SU-DHL-6 (cell line): ENCODE measurements around the gene BCL2.

Source experiments
- H2AFZ ChIP-seq: fragments of 200-600 bp; sonication (generic); 2 replicates; pipeline ENCODE4 v1.6.1; 2014; ENCODE audit warnings: low read depth, mild to moderate bottlenecking, moderate library complexity, mixed read lengths, antibody characterized with exemption, low read length; ENCODE audit not compliant: severe bottlenecking
- H3F3A ChIP-seq: fragments of 200-600 bp; shearing (Covaris generic); 2 replicates; pipeline ENCODE4 v1.6.0; 2016; ENCODE audit warnings: antibody characterized with exemption, mild to moderate bottlenecking; ENCODE audit not compliant: insufficient read depth
- H3K27ac ChIP-seq: fragments of 200-600 bp; sonication (generic); 2 replicates; pipeline ENCODE4 v1.5.1; 2016; ENCODE audit warnings: low read depth, mild to moderate bottlenecking, low read length, moderate library complexity, mixed read lengths
- H3K27me3 ChIP-seq: fragments of 200-600 bp; sonication (generic), shearing (Covaris generic); 2 replicates; pipeline ENCODE4 v1.6.0; 2014; ENCODE audit warnings: mild to moderate bottlenecking, low read length
- H3K36me3 ChIP-seq: fragments of 200-600 bp; sonication (generic); 2 replicates; pipeline ENCODE4 v1.6.1; 2014; ENCODE audit warnings: mild to moderate bottlenecking, low read length, mixed read lengths
- H3K4me2 ChIP-seq: fragments of 300-600, 200-600 bp; shearing (Covaris generic), sonication (generic); 2 replicates; pipeline ENCODE4 v1.6.0; 2014; ENCODE audit warnings: low read length, low read depth, mild to moderate bottlenecking; ENCODE audit not compliant: poor library complexity, severe bottlenecking
- H3K4me3 ChIP-seq: fragments of 200-600 bp; sonication (generic); 2 replicates; pipeline ENCODE4 v1.5.1; 2014; ENCODE audit warnings: antibody characterized with exemption, low read length, mild to moderate bottlenecking, mixed read lengths; ENCODE audit not compliant: insufficient read depth, poor library complexity, severe bottlenecking
- H3K79me2 ChIP-seq: fragments of 200-600 bp; sonication (generic); 2 replicates; pipeline ENCODE4 v1.6.1; 2014; ENCODE audit warnings: mild to moderate bottlenecking, low read length, moderate library complexity; ENCODE audit not compliant: insufficient read depth
- H3K9ac ChIP-seq: fragments of 200-600 bp; sonication (generic); 2 replicates; pipeline ENCODE4 v1.7.0; 2014; ENCODE audit warnings: mild to moderate bottlenecking, low read length
- H3K9me2 ChIP-seq: fragments of 200-600 bp; sonication (generic); replicated peaks from 2 replicates; pipeline ENCODE4 v1.6.1; 2014; ENCODE audit warnings: low read length; ENCODE audit not compliant: insufficient read depth
- H3K9me3 ChIP-seq: fragments of 200-600 bp; sonication (generic); 2 replicates; pipeline ENCODE4 v1.6.1; 2014; ENCODE audit warnings: low read length, mixed read lengths; ENCODE audit not compliant: insufficient read depth
- H4K20me1 ChIP-seq: fragments of 200-600 bp; sonication (generic); 2 replicates; pipeline ENCODE4 v1.6.1; 2014; ENCODE audit warnings: low read depth, mild to moderate bottlenecking, antibody characterized with exemption, low read length, moderate library complexity, mixed read lengths
- CTCF ChIP-seq: fragments of 200-600 bp; sonication (generic); IDR thresholded peaks from one replicate; pipeline ENCODE4 v1.5.1; 2017; ENCODE audit warnings: antibody characterized with exemption, mild to moderate bottlenecking, low read length, moderate library complexity; ENCODE audit not compliant: insufficient read depth, poor library complexity, severe bottlenecking
- EZH2phosphoT487 ChIP-seq: fragments of 200-600 bp; sonication (generic), shearing (Covaris generic); conservative IDR thresholded peaks from 2 replicates; pipeline ENCODE4 v1.6.1; 2018; ENCODE audit warnings: mild to moderate bottlenecking, antibody characterized with exemption, low read length, moderate library complexity, mixed read lengths

Gene BCL2

GRCh38 chr18:63160172-63160995, 159.2 kb downstream of the BCL2 start:
- peak overlapping the region; percentile 75 for H3K4me2 ChIP-seq
- no peaks in the 10 kb centered on the region for H3K36me3 ChIP-seq
- H3K4me3 ChIP-seq: peak overlapping the region; percentile 14
- peaks cover 59% of the 10 kb centered on the region for H3K79me2 ChIP-seq
- no peaks in the 10 kb centered on the region for H3K9me2 ChIP-seq
- H3K27ac ChIP-seq: peak overlapping the region; percentile 92
- no peaks in the 10 kb centered on the region for H3K9me3 ChIP-seq
- no peak overlapping the region for H2AFZ ChIP-seq
- H4K20me1 ChIP-seq: no peaks in the 10 kb centered on the region; the same call in 1 of the 2 replicates
- H3K9ac ChIP-seq: peak overlapping the region; percentile 67
- peaks cover 87% of the 10 kb centered on the region for H3F3A ChIP-seq
- TF ChIP-seq CTCF (no peak), EZH2phosphoT487 (no peak)
- H3K27me3 ChIP-seq: no peaks in the 10 kb centered on the region

- Histone ChIP-seq H3K9me3 (no peaks in the 10 kb centered on the region), H2AFZ (no peak overlapping the region), H3K27ac (peak overlapping the region; percentile 92), H3K4me2 (peak overlapping the region; percentile 75), H4K20me1 (no peaks in the 10 kb centered on the region; the same call in 1 of the 2 replicates), H3K4me3 (peak overlapping the region; percentile 5), H3K27me3 (no peaks in the 10 kb centered on the region), H3K79me2 (peaks cover 61% of the 10 kb centered on the region), H3K9me2 (no peaks in the 10 kb centered on the region), H3F3A (peaks cover 89% of the 10 kb centered on the region), H3K9ac (peak overlapping the region; percentile 67), H3K36me3 (no peaks in the 10 kb centered on the region)
- TF ChIP-seq EZH2phosphoT487: no peak
Measured at GRCh38 chr18:63159590-63159989, 160.0 kb downstream of the BCL2 start.

- no peak overlapping the region for H2AFZ ChIP-seq
- H3K9me3 ChIP-seq: no peaks in the 10 kb centered on the region
- peaks cover 66% of the 10 kb centered on the region for H3K79me2 ChIP-seq
- peak overlapping the region; percentile 25 for H3K4me3 ChIP-seq
- H3F3A ChIP-seq: peaks cover 84% of the 10 kb centered on the region
- peak overlapping the region; percentile 67 for H3K9ac ChIP-seq
- H4K20me1 ChIP-seq: no peaks in the 10 kb centered on the region; the same call in 1 of the 2 replicates
- no peaks in the 10 kb centered on the region for H3K9me2 ChIP-seq
- H3K36me3 ChIP-seq: no peaks in the 10 kb centered on the region
- peak overlapping the region; percentile 75 for H3K4me2 ChIP-seq
- TF ChIP-seq EZH2phosphoT487 (no peak), CTCF (no peak)
- no peaks in the 10 kb centered on the region for H3K27me3 ChIP-seq
- peak overlapping the region; percentile 92 for H3K27ac ChIP-seq
Measured at GRCh38 chr18:63158676-63159291, 160.8 kb downstream of the BCL2 start.
